A549 treated with dexamethasone at 1 μM for 4 hours (cell line): Measurements from ENCODE around the gene SAP130. TPM values are rescaled to one million over a fixed set of nuclear protein-coding genes. Genes with fewer than 3 reads are reported as not detected.

Experiments used
- total RNA-seq: library from RNA; stranded (reverse); fragments of 200-300 nt; extraction: Qiagen RNA extraction; gene quantifications from 5 replicates; pipeline ENCODE4 v1.2.3, GENCODE V29; 2022

Gene SAP130
- 10.8 to 14.5 TPM (median 13.2 TPM) in 5 replicates for total RNA-seq

DNA sequence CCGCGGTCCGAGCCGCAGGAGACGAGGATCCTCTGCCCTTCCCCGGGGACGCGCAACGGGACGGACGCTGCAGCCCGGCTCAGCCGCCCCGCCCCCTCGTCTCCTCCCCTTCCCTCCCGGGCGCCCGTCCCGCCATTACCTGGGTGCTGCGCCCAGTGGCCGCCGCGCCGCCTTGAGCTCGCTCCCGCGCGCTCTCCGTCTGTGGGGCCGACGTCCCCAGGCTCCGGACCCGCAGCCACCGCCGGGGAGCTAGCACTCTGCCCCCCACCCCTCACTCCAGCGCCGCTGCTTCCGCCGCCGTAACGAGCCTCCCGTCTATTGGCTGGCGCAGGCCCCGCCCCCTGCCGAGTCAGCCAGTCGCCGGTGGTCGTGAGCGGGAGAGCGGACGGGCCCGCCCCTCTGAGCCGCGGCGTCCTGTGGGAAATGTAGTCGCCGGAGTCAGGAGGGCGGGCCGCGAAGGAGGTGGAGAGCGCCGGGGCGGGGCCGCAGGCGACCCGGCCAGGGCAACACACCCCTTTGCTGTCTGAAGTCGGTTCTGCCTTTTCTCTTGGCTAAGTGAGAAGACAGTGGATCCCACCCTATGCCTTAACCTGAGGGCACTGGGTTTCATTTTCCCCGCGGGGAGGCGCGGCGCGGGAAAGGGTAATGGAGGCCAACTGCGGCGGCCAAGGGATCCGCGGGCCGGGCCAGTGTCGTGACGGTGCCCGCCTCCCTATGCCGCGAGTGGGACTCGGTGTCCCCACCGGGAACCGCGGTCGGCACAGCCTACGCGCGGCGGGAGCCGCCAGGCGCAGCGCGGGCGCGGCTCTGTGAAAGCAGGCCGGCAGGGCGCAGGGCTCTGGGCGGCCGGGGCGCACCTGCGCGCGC lies at the start of gene SAP130:
Gene SAP130, minus strand, starts transcription at position 259 of the 867 bp plus-strand sequence. CDS start 1,767 bp downstream, outside the sequence.

Other genes starting within 250 kb of the SAP130 start
- gene WDR33, start 216.9 kb downstream of the SAP130 start, total RNA-seq, result 18.0 to 28.4 TPM (median 25.5 TPM) in 5 replicates
- 52.2 to 59.6 TPM (median 56.1 TPM) in 5 replicates for gene POLR2D, start 169.9 kb downstream of the SAP130 start, total RNA-seq
- 16.1 to 19.8 TPM (median 16.8 TPM) in 5 replicates for gene AMMECR1L, start 142.1 kb downstream of the SAP130 start, total RNA-seq
- gene UGGT1, start 63.1 kb upstream of the SAP130 start, total RNA-seq, result 20.1 to 29.3 TPM (median 27.2 TPM) in 5 replicates